HUES6 (cell line): ENCODE results near the gene CANX.
"Not testable (repeated sequence)": the region's sequence is repeated elsewhere in the genome, so short reads cannot be mapped to it uniquely, and the experiment has no call there.

ENCODE experiments used
- H3K27ac ChIP-seq: 2 replicates; pipeline ENCODE4 v1.7.0; 2013; ENCODE audit warnings: low read depth, mild to moderate bottlenecking, low read length, inconsistent platforms
- H3K27me3 ChIP-seq: 2 replicates; pipeline ENCODE4 v1.6.1; 2013; ENCODE audit warnings: low read length; ENCODE audit not compliant: control insufficient read depth, insufficient read depth
- H3K36me3 ChIP-seq: 2 replicates; pipeline ENCODE4 v1.6.1; 2013; ENCODE audit warnings: low read length; ENCODE audit not compliant: control insufficient read depth, insufficient read depth
- H3K4me1 ChIP-seq: 2 replicates; pipeline ENCODE4 v1.6.1; 2013; ENCODE audit warnings: low read length; ENCODE audit not compliant: control insufficient read depth, insufficient read depth
- H3K4me3 ChIP-seq: 2 replicates; pipeline ENCODE4 v1.5.1; 2013; ENCODE audit warnings: low read depth, low read length
- H3K9ac ChIP-seq: one replicate; pipeline ENCODE4 v1.6.1; 2013; ENCODE audit warnings: mild to moderate bottlenecking, low read length
- H3K9me3 ChIP-seq: 2 replicates; pipeline ENCODE4 v1.6.1; 2013; ENCODE audit warnings: low read depth, low read length; ENCODE audit not compliant: control insufficient read depth, insufficient read depth

Gene CANX, protein sequence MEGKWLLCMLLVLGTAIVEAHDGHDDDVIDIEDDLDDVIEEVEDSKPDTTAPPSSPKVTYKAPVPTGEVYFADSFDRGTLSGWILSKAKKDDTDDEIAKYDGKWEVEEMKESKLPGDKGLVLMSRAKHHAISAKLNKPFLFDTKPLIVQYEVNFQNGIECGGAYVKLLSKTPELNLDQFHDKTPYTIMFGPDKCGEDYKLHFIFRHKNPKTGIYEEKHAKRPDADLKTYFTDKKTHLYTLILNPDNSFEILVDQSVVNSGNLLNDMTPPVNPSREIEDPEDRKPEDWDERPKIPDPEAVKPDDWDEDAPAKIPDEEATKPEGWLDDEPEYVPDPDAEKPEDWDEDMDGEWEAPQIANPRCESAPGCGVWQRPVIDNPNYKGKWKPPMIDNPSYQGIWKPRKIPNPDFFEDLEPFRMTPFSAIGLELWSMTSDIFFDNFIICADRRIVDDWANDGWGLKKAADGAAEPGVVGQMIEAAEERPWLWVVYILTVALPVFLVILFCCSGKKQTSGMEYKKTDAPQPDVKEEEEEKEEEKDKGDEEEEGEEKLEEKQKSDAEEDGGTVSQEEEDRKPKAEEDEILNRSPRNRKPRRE

DNA sequence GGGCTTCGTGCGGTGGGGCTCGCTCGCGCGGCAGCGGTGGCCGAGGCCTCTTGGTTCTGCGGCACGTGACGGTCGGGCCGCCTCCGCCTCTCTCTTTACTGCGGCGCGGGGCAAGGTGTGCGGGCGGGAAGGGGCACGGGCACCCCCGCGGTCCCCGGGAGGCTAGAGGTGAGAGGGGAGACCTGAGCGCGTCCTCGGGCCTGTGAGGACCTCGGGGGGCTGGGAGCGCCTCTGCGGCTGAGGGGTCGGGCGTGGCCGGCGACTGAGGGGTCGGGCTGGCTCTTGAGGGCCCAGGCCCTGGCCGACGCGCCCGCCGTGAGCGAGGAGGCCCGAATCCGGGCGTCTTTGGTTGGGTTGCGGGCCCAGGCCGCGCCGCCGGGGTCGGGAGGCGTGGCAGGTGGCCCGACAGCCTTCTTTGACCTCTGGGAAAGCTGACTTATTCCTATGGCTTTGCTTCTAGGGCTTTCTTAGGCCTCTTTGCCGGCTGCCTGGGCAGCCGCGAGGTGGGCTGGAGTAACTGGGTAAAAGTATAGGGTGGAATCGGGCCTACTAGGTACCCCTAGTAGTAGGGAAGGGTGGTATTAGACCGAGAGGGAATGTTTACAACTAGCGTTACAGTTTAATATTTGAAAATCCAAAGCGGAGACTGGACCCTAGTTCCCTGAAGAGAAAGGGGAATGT lies at the start of gene CANX:
CANX (plus strand) TSS at position 33 of the 681 bp plus-strand sequence. CDS start 6,715 bp downstream, outside the sequence.
- H3K4me3 ChIP-seq, result peak within 1 kb of the TSS; percentile 94
- H3K4me1 ChIP-seq, result 0 out of 2 replicates have a peak, but pooled peaks cover 6% of the 10 kb centered on the region
- peaks cover 31% of the 10 kb centered on the region for H3K36me3 ChIP-seq
- H3K9me3 ChIP-seq, result no peaks in the 10 kb centered on the region
- H3K27ac ChIP-seq, result peak within 1 kb of the TSS; percentile 99
- peak within 1 kb of the TSS; percentile 98 for H3K9ac ChIP-seq
- no peaks in the 10 kb centered on the region for H3K27me3 ChIP-seq

DNA sequence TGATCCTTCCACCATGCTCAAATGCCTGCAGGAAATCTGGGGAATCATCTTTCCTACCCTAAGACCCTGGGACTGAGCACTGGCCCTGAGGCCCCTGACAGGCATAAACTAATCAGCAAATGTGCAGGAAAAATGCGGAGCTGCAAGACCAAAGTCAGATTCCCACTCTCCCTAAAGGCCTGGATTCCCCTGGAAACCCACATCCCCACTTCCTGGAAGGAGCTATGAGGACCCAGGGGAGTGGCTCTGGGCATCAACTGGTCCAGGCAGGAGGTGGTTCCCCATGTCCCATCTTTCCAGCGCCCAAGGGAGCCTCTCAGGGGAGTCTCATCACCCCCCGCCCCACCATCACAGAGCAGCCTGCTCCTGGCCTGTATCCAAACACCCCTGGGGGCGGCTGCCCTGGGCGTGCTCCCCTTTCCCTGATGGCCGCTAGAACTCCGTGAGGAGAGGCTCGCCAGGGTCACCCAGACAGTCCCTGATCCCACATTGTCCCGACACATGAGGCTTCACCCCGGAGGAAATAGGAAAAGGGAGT lies 49.5 kb upstream of the CANX start:
- H3K27ac ChIP-seq, H3K9me3 ChIP-seq, H3K36me3 ChIP-seq, H3K27me3 ChIP-seq, H3K9ac ChIP-seq, H3K4me3 ChIP-seq, H3K4me1 ChIP-seq: not testable (repeated sequence)

DNA sequence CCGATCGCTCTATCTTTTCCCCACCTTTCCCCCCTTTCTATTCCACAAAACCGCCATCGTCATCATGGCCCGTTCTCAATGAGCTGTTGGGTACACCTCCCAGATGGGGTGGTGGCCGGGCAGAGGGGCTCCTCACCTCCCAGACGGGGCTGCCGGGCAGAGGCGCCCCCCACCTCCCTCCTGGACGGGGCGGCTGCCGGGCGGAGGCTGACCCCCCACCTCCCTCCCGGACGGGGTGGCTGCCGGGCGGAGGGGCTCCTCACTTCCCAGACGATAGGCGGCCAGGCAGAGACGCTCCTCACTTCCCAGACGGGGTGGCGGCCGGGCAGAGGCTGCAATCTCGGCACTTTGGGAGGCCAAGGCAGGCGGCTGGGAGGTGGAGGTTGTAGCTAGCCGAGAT lies 48.5 kb upstream of the CANX start:
- H3K9me3 ChIP-seq, H3K4me1 ChIP-seq, H3K4me3 ChIP-seq, H3K36me3 ChIP-seq, H3K27me3 ChIP-seq, H3K27ac ChIP-seq, H3K9ac ChIP-seq: not testable (repeated sequence)

DNA sequence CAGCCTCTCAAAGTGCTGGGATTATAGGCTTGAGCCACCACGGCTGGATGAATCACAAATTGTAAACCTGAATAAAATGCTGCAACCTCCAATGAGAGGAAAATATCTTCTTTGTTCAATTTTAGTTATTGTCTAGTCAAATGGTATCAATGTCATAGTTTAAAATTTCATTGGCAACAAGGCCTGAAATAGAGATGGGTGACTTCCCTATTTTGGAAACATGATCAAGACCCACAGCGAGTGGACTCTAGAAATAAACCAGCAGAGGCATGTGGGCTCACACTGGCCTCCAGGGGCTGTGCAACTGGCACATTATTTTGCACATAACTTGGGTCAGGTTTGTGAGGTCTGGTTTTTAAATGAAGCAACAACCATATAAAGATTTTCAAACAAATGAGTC lies 45.6 kb upstream of the CANX start:
- H3K4me3 ChIP-seq, H3K36me3 ChIP-seq, H3K27ac ChIP-seq, H3K27me3 ChIP-seq, H3K9ac ChIP-seq, H3K4me1 ChIP-seq, H3K9me3 ChIP-seq: not testable (repeated sequence)

DNA sequence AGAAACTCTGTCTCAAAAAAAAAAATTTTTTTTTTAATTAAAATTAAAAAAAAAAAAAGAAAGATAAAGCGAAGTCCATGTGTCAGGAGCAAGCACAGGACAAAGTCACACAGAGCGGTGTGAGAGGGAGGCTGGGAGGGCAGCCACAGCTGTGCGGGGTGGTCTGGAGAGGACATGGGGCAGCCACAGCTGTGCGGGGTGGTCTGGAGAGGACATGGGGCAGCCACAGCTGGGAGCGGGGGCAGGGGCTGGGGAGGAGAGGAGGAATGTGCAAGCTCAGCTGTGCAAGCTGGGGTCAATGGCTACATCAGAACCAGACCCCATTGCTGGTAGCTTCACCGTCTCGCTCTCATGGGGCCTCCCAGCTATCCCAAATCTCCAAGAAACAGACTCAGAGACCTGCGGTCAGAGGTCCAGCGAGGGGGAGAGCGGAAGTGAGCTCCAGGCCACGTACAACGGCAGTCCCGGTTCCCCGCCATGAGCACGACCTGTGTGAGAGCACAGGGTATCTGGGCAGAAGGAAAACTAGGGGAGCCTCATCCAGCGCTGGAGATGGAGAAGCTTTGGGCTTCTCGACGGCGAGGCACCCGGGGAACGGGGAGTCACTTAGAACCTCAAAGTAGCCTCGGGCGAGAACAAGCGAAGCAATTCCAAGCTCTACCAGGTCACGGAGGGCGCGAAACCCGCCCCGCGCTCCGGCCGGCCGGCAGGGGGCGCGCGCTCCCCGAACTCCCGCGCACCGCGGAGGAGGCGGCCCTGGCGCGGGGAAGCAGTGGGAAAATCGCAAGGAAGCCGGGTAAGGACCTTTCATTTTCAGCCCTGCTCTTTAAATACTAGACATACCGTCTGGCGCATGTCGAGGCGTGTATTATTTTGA lies 41.2 kb upstream of the CANX start:
- not testable (repeated sequence) for H3K36me3 ChIP-seq, H3K27me3 ChIP-seq, H3K27ac ChIP-seq, H3K9me3 ChIP-seq, H3K4me1 ChIP-seq, H3K9ac ChIP-seq
- peak overlapping the region; percentile 40; the same call in 1 of the 2 replicates for H3K4me3 ChIP-seq

DNA sequence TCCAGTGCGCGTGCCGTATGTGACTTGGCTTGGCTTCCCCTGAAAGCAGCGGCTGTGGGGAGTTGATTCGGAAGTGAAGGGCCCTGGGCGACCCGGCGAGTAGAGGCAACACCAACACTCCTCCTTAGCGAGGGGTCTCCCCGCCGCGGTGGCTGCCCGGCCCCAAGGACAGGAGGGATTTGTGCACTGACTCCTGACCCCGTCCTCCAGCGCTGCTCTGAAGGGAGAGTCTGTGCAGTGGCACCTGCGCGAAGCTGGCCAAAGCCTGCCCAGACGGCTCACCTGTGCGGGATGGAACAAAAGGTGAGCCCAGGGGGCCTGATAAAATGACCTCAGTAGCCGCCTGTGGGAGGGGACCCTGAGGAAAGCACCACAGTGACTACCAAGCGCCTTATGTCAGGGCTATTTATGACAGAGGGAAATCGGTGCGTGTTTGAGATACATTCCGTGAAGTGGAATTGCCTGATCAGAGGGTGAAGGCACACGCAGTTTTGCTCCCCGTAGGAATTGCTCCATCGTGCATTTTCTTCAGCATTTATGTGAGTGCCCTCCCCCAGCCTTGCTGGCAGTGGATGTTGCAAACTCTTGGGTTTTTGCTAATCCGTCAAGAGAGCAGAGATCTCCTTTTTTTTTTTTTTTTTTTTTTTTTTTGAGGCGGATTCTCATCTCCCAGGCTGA lies 40.4 kb upstream of the CANX start:
- not testable (repeated sequence) for H3K27me3 ChIP-seq, H3K9me3 ChIP-seq, H3K4me1 ChIP-seq, H3K36me3 ChIP-seq, H3K27ac ChIP-seq
- peak overlapping the region; percentile 54 for H3K9ac ChIP-seq
- peak overlapping the region; percentile 65 for H3K4me3 ChIP-seq

DNA sequence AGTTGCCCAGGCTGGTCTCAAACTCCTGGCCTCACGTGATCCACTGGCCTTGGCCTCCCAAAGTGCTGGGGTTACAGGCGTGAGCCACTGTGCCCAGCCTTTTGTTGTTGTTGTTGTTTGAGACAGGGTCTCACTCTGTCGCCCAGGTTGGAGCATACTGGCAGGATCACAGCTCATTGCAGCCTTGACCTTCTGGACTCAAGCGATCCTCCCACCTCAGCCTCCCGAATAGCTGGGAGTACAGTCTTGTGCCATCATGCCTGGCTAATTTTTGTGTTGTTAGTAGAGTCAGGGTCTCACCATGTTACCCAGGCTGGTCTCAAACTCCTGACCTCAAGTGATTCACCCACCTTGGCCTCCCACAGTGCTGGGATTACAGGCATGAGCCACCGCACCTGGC lies 37.1 kb upstream of the CANX start:
- H3K27me3 ChIP-seq, H3K4me3 ChIP-seq, H3K9ac ChIP-seq, H3K4me1 ChIP-seq, H3K27ac ChIP-seq, H3K9me3 ChIP-seq: not testable (repeated sequence)
- peaks cover 11% of the 10 kb centered on the region for H3K36me3 ChIP-seq

DNA sequence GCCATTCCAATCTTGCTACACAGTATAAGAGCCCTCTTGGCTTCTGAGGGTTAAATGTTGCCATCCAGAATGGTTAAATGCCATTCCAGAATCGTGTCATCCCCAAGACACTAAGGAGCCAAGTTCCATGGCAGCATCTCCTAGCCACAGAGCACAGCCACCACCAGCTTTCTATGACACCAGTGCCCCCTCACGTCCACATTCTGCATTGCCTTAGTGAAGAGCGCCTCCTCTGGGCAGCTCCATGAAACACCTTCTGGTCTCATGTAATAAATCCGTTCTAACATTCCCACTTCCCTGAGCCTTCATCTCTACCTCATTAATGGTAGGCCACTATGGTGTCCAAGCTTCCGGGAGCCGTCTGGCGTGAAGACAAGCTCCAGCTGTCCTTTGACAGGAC lies 30.4 kb upstream of the CANX start:
- H3K4me1 ChIP-seq, result no peaks in the 10 kb centered on the region
- H3K27ac ChIP-seq, result no peak overlapping the region
- no peaks in the 10 kb centered on the region for H3K27me3 ChIP-seq
- H3K36me3 ChIP-seq, result peaks cover 9% of the 10 kb centered on the region
- no peak overlapping the region for H3K9ac ChIP-seq
- H3K4me3 ChIP-seq, result no peak overlapping the region
- H3K9me3 ChIP-seq, result no peaks in the 10 kb centered on the region

DNA sequence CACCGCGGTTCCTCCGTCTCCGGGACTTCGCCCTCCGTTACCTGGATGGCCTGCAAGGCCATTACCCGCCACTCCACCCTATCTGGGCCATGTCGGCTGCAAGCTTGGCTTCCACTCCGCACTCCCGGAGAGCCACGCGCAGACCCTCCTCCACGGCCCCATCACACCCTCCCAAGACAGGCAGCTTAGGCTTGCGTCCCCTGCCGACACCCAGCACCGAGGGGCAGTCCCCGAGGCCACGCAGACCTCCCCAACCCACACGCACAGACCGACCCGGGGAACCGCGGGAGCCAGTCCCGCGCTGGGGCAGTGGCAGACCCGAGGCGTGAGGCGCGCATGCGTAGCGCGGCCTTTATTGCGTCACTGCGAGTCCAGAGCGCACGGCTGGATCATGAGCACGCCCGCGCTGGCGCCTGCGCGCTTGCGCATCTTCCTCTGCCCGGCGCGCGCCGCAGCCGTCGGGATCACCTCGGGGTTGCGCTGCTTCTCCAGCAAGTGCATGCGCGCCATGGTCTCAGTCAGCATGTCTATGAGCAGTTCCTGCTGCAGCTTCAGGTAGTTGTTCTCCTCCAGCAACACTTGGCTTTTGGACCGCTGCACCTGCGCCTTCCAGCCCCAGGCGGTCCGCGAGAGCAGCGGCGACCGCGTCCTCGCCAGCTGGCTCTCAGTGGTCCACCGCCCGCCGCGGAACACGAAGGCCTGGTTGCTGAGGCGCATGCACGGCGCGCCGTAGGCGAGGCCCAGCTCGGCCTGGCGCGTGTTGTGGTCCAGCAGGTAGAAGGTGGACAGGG lies 20.3 kb upstream of the CANX start:
- H3K4me1 ChIP-seq, result peaks cover 8% of the 10 kb centered on the region
- H3K36me3 ChIP-seq, result peaks cover 7% of the 10 kb centered on the region; the same call in 1 of the 2 replicates
- H3K4me3 ChIP-seq, result peak overlapping the region; percentile 96
- peak overlapping the region; percentile 92 for H3K9ac ChIP-seq
- no peaks in the 10 kb centered on the region for H3K27me3 ChIP-seq
- H3K27ac ChIP-seq, result peak overlapping the region; percentile 81
- no peaks in the 10 kb centered on the region for H3K9me3 ChIP-seq
